HEK293T (cell line): ENCODE results near the gene RORC.

ENCODE experiments used
- ARNT ChIP-seq: fragments of 450-650 bp; IDR thresholded peaks from 2 replicates; pipeline ENCODE4 v1.6.1; 2017; ENCODE audit warnings: mild to moderate bottlenecking
- BHLHE40 ChIP-seq: fragments of 450-650 bp; IDR thresholded peaks from 2 replicates; pipeline ENCODE4 v1.6.1; 2016; ENCODE audit warnings: mild to moderate bottlenecking, moderate library complexity, borderline replicate concordance
- LEF1 ChIP-seq: fragments of 450-650 bp; IDR thresholded peaks from 2 replicates; pipeline ENCODE4 v1.6.1; 2017; ENCODE audit warnings: mild to moderate bottlenecking, borderline replicate concordance
- ZNF384 ChIP-seq: fragments of 450-650 bp; IDR thresholded peaks from 2 replicates; pipeline ENCODE4 v1.6.1; 2016

DNA sequence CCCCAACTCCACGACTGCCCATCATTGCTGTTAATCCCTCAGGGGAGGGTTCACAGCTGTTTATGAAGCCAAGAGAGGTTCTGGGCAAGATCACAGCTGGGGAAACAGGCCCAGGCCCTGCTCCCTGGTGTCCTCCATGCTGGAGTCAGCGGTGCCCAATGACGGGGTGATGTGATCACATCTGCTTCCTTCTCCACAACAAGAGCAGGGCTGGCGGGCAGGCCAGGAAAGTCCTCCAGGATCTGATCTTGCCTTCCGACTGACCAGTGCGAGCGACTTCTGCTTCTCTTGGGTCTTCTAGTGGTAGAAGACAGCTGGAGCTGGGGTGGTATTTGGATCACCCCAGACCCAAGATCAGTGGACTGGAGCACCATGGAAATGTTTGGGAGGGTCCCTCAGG, 25.4 kb downstream of the RORC start:
- TF ChIP-seq BHLHE40 = no peak
- TF ChIP-seq ARNT = no peak
- no peak for TF ChIP-seq LEF1
- no peak for TF ChIP-seq ZNF384
